Measurements from ENCODE around the gene FBXO17. TPM values are rescaled to one million over a fixed set of nuclear protein-coding genes. Genes with fewer than 3 reads are reported as not detected.

FBXO17 gene
- total and polyA plus RNA-seq, 4 donors, result 19.7 to 31.9 (median 23.4) TPM

DNA sequence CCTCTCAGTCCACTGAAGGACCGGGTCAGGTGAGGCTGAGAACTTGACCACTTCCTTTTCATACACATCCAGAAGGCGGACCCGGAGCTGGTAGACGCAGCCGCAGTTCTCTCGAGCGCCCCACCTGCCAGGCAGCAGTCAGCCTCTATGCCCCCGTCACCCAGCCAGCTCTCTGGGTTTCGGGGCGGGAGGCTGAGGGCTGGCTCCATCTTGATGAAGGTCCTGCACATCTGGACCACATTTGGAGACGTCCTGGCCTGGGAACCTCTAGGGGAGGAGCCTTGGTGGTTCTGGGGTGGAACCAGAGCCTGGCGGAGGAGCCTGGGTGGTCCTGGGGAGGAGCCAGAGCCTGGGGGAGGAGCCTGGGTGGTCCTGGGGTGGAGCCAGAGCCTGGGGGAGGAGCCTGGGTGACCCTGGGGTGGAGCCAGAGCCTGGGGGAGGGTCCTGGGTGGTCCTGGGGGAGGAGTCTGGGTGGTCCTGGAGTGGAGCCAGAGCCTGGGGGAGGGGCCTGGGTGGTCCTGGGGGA is 30.5 kb downstream of the FBXO17 start:
- Histone ChIP-seq H3K4me1 (ENCODE audit: control insufficient read depth in 4 of 4, insufficient read depth in 4 of 4, low read length in 3 of 4) (peaks cover 0 to 2% (median 0%) of the 10 kb centered on the region in 4 donors), H3K4me3 (ENCODE audit: low read depth in 1 of 3, low read length in 3 of 3) (no peak overlapping the region), H3K9me3 (ENCODE audit: control insufficient read depth in 4 of 4, low read length in 3 of 4) (no peaks in the 10 kb centered on the region), H3K27ac (ENCODE audit: low read depth in 1 of 2, low read length in 2 of 2) (no peak overlapping the region), H3K27me3 (ENCODE audit: control insufficient read depth in 4 of 4, insufficient read depth in 4 of 4, low read length in 3 of 4) (no peaks in the 10 kb centered on the region), H3K9ac (ENCODE audit: low read depth in 1 of 2, low read length in 2 of 2) (no peak overlapping the region), H3K36me3 (ENCODE audit: control insufficient read depth in 4 of 4, insufficient read depth in 3 of 4, low read depth in 1 of 4, low read length in 3 of 4) (peaks cover 0 to 24% (median 18%) of the 10 kb centered on the region in 4 donors)
- TF ChIP-seq ZBTB33 (IDR thresholded peaks at IDR 0.05), result no peak
- no peak for TF ChIP-seq FOXA2 (IDR thresholded peaks at IDR 0.05)
- TF ChIP-seq EGR1 (IDR thresholded peaks at IDR 0.05; ENCODE audit: low read depth in 2 of 2), result no peak
- no peak for TF ChIP-seq RXRA (IDR thresholded peaks at IDR 0.05)
- TF ChIP-seq, protein P1, sequence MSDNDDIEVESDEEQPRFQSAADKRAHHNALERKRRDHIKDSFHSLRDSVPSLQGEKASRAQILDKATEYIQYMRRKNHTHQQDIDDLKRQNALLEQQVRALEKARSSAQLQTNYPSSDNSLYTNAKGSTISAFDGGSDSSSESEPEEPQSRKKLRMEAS (IDR thresholded peaks at IDR 0.05), result no peak
- no peak for TF ChIP-seq HNF4G (IDR thresholded peaks at IDR 0.05)
- no peak for DNase-seq (ENCODE audit: low spot score)
- WGBS, result 92% methylated on average over 12 of the region's 12 CpGs

GRCh38 chr19:38942471-38943181 is 32.9 kb downstream of the FBXO17 start:
- no peak overlapping the region for H3K27ac ChIP-seq (ENCODE audit: low read depth in 1 of 2, low read length in 2 of 2)
- DNase-seq (ENCODE audit: low spot score), result no peak
- TF ChIP-seq HNF4A (conservative IDR thresholded peaks at IDR 0.05) (no peak), FOXA1 (IDR thresholded peaks at IDR 0.05) (no peak), RAD21 (IDR thresholded peaks at IDR 0.05) (no peak), HNF4G (IDR thresholded peaks at IDR 0.05) (no peak), ATF3 (IDR thresholded peaks at IDR 0.05) (no peak), JUND (IDR thresholded peaks at IDR 0.05) (no peak), SP1 (IDR thresholded peaks at IDR 0.05) (no peak), RXRA (IDR thresholded peaks at IDR 0.05) (no peak), NR2F2 (IDR thresholded peaks at IDR 0.05) (no peak), GABPA (IDR thresholded peaks at IDR 0.05 in 1 of 2, conservative IDR thresholded peaks at IDR 0.05 in 1 of 2) (no peak), EGR1 (IDR thresholded peaks at IDR 0.05; ENCODE audit: low read depth in 2 of 2) (no peak), YY1 (IDR thresholded peaks at IDR 0.05) (no peak), TAF1 (conservative IDR thresholded peaks at IDR 0.05) (no peak), REST (IDR thresholded peaks at IDR 0.05) (no peak), FOXA2 (IDR thresholded peaks at IDR 0.05) (no peak), ZBTB33 (IDR thresholded peaks at IDR 0.05) (no peak)
- TF ChIP-seq, protein P2, sequence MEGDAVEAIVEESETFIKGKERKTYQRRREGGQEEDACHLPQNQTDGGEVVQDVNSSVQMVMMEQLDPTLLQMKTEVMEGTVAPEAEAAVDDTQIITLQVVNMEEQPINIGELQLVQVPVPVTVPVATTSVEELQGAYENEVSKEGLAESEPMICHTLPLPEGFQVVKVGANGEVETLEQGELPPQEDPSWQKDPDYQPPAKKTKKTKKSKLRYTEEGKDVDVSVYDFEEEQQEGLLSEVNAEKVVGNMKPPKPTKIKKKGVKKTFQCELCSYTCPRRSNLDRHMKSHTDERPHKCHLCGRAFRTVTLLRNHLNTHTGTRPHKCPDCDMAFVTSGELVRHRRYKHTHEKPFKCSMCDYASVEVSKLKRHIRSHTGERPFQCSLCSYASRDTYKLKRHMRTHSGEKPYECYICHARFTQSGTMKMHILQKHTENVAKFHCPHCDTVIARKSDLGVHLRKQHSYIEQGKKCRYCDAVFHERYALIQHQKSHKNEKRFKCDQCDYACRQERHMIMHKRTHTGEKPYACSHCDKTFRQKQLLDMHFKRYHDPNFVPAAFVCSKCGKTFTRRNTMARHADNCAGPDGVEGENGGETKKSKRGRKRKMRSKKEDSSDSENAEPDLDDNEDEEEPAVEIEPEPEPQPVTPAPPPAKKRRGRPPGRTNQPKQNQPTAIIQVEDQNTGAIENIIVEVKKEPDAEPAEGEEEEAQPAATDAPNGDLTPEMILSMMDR (IDR thresholded peaks at IDR 0.05; ENCODE audit: low read depth, low read length, missing input control), result no peak
- TF ChIP-seq, protein P1 (IDR thresholded peaks at IDR 0.05), result no peak
- no peak overlapping the region for H3K4me3 ChIP-seq (ENCODE audit: low read depth in 1 of 3, low read length in 3 of 3)
- H3K36me3 ChIP-seq (ENCODE audit: control insufficient read depth in 4 of 4, insufficient read depth in 3 of 4, low read depth in 1 of 4, low read length in 3 of 4), result peaks cover 0 to 24% (median 11%) of the 10 kb centered on the region in 4 donors
- no peaks in the 10 kb centered on the region for H3K9me3 ChIP-seq (ENCODE audit: control insufficient read depth in 4 of 4, low read length in 3 of 4)
- 91% methylated on average over 20 of the region's 20 CpGs for WGBS
- no peak overlapping the region for H3K9ac ChIP-seq (ENCODE audit: low read depth in 1 of 2, low read length in 2 of 2)
- H3K4me1 ChIP-seq (ENCODE audit: control insufficient read depth in 4 of 4, insufficient read depth in 4 of 4, low read length in 3 of 4), result no peaks in the 10 kb centered on the region
- no peaks in the 10 kb centered on the region for H3K27me3 ChIP-seq (ENCODE audit: control insufficient read depth in 4 of 4, insufficient read depth in 4 of 4, low read length in 3 of 4)
